A549 (cell line): ENCODE data around the gene CPLX1.
"Not testable (repeated sequence)": the region's sequence is repeated elsewhere in the genome, so short reads cannot be mapped to it uniquely, and the experiment has no call there.

Experiments
- BHLHE40 ChIP-seq: IDR thresholded peaks from 2 replicates; pipeline ENCODE4 v1.6.1; 2012; ENCODE audit warnings: low read depth, low read length, inconsistent platforms
- ESRRA ChIP-seq: fragments of 150-350 bp; IDR thresholded peaks from 2 replicates; pipeline ENCODE4 v1.6.1; 2014; ENCODE audit warnings: mild to moderate bottlenecking, low read length, borderline replicate concordance
- NR3C1 ChIP-seq: fragments of >200 bp; sonication (Bioruptor Twin); formaldehyde crosslinking; IDR thresholded peaks from 3 replicates; pipeline ENCODE4 v1.6.1; 2017
- POLR2A ChIP-seq: IDR thresholded peaks from 2 replicates; pipeline ENCODE4 v1.6.1; 2012; ENCODE audit warnings: mild to moderate bottlenecking, low read length
- RCOR1 ChIP-seq: fragments of 150-350 bp; IDR thresholded peaks from 2 replicates; pipeline ENCODE4 v1.6.1; 2014; ENCODE audit warnings: antibody characterized with exemption, low read length, low read depth
- TF ChIP-seq, protein P1 (sequence below): fragments of >200 bp; sonication (Bioruptor Twin); formaldehyde crosslinking; IDR thresholded peaks from 3 replicates; pipeline ENCODE4 v1.5.1; 2016

DNA sequence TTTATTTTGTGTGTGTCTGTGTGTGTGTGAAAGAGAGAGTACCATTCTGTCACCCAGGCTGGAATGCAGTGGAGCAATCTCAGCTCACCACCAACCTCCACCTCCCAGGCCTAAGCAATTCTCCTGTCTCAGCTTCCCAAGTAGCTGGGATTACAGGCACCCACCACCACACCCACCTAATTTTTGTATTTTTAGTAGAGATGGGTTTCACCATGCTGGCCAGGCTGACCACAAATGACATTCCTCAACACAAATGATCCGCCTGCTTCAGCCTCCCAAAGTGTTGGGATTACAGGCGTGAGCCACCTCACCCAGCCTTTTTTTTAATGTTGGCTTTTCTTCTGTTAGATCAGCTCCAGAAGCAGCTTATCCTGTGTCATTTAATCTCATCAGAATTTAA lies 50.4 kb downstream of the CPLX1 start:
- TF ChIP-seq RCOR1, POLR2A, NR3C1, ESRRA, BHLHE40: not testable (repeated sequence)
- TF ChIP-seq, protein P1, sequence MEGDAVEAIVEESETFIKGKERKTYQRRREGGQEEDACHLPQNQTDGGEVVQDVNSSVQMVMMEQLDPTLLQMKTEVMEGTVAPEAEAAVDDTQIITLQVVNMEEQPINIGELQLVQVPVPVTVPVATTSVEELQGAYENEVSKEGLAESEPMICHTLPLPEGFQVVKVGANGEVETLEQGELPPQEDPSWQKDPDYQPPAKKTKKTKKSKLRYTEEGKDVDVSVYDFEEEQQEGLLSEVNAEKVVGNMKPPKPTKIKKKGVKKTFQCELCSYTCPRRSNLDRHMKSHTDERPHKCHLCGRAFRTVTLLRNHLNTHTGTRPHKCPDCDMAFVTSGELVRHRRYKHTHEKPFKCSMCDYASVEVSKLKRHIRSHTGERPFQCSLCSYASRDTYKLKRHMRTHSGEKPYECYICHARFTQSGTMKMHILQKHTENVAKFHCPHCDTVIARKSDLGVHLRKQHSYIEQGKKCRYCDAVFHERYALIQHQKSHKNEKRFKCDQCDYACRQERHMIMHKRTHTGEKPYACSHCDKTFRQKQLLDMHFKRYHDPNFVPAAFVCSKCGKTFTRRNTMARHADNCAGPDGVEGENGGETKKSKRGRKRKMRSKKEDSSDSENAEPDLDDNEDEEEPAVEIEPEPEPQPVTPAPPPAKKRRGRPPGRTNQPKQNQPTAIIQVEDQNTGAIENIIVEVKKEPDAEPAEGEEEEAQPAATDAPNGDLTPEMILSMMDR: not testable (repeated sequence)
